Stimulated activated CD8-positive, alpha-beta memory T cell treated with anti-CD3 and anti-CD28 coated beads, Interleukin-7, amount 100 ng/mL, for 4 hours (primary cell): ENCODE results near the gene CYFIP2.
A peak's percentile ranks its signal among the peaks of the same experiment; 100 is the strongest.
"Not testable (repeated sequence)": the region's sequence is repeated elsewhere in the genome, so short reads cannot be mapped to it uniquely, and the experiment has no call there.

Experiments
- DNase-seq, 2 donors: peaks; one replicate each; pipeline ENCODE4 v3.0.0-alpha.2; 2020; ENCODE audit warnings: low read depth in 2 of 2

Gene CYFIP2

DNA sequence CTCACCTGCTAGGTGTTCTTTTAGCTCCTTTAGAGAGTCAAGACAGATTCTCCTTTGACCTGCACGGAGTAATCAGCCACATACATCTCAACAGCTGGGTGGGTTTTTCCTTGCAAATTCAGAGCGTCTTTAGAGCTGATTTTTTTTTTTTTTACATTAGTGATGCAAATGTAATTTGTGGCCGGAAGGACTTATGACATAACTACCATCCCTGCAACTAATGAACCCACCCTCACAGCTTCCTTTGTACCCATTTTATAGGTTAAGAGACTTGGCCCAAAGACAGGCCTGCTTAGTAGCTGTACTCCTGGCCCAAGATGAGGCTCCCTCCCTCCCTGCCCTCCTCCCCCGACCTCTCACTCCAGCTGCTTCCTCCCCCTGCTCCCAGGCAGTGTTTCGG is 124.2 kb downstream of the CYFIP2 start:
- DNase-seq, result no peak

DNA sequence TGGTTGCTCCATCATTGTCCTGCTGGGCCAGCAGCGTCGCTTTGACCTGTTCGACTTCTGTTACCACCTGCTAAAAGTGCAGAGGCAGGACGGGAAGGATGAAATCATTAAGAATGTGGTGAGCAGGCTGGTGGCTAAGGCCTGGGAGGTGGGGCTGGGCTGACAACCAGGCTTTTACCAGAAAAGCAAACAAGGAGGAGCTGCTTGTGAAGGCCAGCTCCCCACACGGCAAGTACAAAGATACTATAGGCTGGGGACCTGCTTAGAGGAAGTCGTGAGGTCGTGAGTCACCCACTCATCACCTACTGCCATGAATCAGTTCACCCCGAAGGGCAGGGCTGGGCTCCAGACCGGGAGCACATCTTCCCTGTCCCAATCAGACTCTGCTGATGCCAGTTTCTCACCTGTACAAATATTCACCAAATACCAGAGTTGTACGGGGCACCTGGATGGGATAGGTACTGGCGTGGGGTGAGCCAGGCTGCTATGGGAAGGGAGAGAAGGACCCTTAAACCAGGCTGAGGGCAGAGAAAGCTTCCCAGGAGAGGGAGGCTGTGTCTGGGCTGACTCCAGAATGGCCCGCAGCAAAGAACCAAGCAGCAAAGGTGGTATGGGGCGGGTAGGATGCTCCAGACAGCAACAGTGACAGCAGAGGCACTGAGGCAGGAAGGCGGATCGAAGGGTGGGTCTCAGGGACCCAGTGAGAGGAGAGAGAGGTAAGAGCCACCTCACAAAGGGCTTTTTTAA is 124.8 kb downstream of the CYFIP2 start:
- DNase-seq, result peak; percentile 33 to 63

DNA sequence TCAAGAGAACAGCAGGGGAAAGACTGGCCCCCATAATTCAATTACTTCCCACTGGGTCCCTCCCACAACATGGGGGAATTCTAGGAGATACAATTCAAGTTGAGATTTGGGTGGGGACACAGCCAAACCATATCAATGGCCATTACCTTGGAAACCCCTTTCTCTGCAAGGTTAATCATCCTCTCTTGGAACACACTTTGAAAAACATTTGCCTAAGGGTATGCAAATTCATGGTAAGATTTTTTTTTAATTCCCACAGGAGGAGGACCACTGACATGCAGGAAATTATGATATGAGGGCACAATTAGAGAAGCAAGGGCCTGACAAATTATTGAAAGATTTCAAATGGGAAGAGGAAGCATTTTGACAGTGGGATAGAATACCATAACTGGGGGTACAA is 132.4 kb downstream of the CYFIP2 start:
- no peak for DNase-seq

DNA sequence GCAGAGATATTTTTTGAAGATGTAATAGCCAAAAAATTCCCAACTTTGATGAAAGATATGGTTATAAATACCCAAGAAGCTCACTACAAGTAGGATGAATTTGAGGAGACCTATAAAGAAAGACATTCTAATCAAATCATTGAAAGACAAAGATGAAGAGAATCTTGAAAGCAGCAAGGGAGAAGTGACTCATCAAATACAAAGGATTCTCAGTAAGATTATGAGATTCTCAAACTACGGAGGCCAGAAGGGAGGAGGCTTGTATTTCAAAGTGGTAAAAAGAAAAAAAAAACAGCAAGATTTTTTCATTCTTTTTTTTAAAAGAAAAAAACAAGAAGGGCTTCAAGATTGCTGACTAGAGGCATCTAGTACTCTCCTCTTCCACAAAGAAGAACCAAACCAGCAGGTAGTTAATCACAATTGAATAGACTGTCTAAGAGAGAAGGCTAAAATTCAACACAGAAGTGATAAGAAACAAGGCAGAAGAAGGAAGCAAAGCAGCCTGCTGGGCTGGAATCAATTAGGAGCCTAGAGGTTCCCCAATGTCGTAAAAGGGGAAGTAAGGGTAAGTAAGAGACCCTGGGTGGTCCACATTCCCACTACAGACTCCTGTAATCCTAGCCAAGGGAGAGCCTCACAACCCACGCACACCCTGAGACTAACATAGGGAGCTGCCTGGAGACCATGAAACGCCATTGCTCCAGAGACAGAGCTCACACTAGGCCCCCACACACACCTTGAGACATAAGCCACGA is 135.0 kb downstream of the CYFIP2 start:
- DNase-seq, result no peak

DNA sequence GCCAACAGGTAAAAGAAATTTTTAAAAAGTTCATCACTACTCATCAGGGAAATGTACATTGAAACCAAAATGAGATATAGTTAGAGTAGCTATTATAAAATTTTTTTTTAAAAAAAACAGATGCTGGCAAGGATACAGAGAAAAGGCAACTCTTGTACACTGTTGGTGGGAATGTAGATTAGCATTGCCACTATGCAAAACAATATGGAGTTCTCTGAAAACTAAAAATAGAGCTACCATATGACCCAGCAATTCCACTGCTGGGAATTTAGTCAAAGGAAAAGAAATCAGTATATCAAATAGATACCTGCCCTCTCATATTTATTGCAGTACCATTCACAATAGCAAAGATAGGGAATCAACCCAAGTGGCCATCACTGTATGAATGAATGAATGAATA is 149.9 kb downstream of the CYFIP2 start:
- DNase-seq, result no peak

DNA sequence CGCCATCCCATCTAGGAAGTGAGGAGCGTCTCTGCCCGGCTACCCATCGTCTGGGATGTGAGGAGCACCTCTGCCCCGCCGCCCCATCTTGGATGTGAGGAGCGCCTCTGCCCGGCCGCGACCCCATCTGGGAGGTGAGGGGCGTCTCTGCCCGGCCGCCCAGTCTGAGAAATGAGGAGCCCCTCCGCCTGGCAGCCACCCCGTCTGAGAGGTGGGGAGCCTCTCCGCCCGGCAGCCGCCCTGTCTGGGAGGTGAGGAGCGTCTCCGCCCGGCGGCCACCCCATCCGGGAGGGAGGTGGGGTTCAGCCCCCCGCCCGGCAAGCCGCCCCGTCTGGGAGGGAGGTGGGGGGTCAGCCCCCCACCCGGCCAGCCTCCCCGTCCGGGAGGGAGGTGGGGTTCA is 153.6 kb downstream of the CYFIP2 start:
- DNase-seq, result not testable (repeated sequence)

DNA sequence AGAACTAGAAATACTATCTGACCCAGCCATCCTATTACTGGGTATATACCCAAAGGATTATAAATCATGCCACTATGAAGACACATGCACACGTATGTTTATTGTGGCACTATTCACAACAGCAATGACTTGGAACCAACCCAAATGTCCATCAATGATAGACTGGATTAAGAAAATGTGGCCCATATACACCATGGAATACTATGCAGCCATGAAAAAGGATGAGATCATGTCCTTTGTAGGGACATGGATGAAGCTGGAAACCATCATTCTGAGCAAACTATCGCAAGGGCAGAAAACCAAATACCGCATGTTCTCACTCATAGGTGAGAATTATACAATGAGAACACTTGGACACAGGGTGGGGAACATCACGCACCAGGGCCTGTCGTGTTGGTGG is 164.0 kb downstream of the CYFIP2 start:
- not testable (repeated sequence) for DNase-seq

DNA sequence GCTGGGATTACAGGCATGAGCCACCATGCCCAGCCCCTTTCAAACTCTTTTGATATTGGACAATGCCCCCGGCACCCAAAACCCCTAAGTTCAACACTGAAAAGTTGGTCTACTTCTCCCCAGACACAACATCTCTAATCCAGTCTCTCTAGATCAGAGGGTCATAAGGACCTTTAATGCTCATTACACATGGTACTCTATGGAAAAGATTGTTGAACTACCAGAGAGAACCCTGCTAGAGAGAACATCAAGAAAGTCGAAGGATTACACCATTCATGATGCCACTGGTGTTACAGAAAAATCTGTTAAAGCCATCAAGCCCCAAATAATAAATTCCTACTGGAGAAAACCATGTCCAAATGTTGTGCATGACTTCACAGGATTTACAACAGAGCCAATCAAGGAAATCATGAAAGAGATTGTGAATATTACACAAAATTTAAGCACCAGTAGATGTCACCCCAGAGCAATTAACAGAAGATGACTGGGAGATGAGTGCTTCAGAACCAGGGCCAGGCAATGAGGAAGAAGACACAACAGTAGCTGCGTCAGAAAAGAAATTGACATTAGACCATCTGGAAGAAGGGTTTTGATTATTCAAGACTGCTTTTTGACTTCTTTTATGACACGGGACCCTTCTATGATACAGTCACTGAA is 165.7 kb downstream of the CYFIP2 start:
- no peak for DNase-seq

DNA sequence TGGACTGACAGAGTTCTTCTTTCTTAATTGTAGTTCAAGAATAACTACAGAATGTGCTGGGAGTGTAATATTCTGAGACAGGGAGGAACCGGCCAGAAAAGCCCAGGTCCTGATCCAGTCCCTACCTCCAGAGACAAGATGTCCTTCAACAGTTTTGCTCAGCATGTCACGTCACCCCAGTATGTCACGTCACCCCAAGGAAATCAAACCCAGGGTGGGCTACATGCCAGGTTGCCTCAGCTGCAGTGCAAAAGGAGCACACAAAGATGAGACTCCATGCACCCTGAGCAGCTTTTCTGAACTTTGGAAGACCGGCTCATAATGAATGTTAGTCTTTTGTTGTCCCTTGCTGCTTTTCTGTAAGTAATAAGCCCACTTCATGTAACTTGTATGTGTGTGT is 168.2 kb downstream of the CYFIP2 start:
- DNase-seq, result no peak

DNA sequence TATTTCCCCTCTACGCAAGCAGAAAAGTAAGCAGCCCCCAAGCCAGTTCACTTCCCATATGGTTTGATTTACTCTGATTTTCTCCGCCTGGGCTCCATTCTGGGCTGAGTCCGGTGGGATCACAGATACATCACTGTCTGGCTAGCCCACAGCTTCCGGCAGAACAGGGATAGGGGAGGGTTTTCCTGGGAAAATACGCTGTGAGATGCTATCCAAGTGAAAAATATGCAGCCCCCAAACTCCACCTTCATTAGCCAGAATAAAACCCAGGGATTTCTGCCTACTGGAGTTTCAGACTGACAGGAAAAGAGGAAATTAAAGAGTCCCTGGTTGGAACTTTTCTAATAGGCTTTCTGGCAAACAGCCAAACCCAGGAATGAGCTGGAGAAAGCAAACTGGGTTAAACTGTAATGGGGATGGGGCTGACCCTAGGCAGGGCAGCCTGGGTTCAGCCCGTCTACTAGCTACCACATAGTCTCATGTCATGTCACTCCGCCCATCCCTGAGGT is 177.2 kb downstream of the CYFIP2 start:
- no peak for DNase-seq

DNA sequence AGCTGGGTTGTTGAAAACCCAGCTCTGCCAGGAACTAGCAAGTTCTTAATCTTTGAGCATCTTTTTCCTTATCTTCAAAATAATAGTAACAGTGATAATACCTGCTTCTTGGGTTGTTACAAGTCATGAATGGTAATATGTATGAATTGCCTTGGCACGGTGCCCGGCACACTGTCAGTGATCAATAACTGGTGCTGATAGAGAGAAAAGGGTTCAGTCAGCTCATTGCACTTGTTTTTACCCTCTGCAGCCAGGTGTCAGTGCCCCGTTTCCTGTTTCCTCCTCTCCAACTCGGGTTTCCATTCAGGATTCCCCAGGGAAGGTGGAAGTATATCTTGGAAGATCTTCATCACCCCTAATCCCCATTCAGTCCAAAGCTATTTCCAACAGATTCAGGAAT is 178.3 kb downstream of the CYFIP2 start:
- DNase-seq, result no peak
